ENCODE measurements around the gene JAK1.

GRCh38 chr1:64975740-64976139 lies 9.4 kb upstream of the JAK1 start:
- no peak for TF ChIP-seq POLR2A (IDR thresholded peaks at IDR 0.05)
- TF ChIP-seq, protein P1, sequence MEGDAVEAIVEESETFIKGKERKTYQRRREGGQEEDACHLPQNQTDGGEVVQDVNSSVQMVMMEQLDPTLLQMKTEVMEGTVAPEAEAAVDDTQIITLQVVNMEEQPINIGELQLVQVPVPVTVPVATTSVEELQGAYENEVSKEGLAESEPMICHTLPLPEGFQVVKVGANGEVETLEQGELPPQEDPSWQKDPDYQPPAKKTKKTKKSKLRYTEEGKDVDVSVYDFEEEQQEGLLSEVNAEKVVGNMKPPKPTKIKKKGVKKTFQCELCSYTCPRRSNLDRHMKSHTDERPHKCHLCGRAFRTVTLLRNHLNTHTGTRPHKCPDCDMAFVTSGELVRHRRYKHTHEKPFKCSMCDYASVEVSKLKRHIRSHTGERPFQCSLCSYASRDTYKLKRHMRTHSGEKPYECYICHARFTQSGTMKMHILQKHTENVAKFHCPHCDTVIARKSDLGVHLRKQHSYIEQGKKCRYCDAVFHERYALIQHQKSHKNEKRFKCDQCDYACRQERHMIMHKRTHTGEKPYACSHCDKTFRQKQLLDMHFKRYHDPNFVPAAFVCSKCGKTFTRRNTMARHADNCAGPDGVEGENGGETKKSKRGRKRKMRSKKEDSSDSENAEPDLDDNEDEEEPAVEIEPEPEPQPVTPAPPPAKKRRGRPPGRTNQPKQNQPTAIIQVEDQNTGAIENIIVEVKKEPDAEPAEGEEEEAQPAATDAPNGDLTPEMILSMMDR (IDR thresholded peaks at IDR 0.05): no peak
